ENCODE measurements around the gene SPIC. TPM values are rescaled to one million over a fixed set of nuclear protein-coding genes. Genes with fewer than 3 reads are reported as not detected.

The SPIC gene
- polyA plus RNA-seq, 1 donor (not counting 4 experiments of a cell fraction or from before 2014, with no cell fraction given), result not detected

- no peak for DNase-seq (ENCODE audit: low read depth, low spot score)
- Histone ChIP-seq H3K79me2 (ENCODE audit: control insufficient read depth, insufficient read depth, low read length) (no peaks in the 10 kb centered on the region), H3K9ac (ENCODE audit: control insufficient read depth, extremely low read depth, insufficient read depth, low read length) (no peak overlapping the region), H3K4me3 (ENCODE audit: control insufficient read depth in 2 of 3, extremely low read depth in 1 of 3, insufficient read depth in 2 of 3, low read depth in 1 of 3, low read length in 3 of 3) (no peak overlapping the region), H3K27me3 (ENCODE audit: control insufficient read depth, extremely low read depth, insufficient read depth, low read length) (no peaks in the 10 kb centered on the region), H3K4me2 (ENCODE audit: control insufficient read depth, extremely low read depth, insufficient read depth, low read depth, low read length) (no peak overlapping the region), H3K36me3 (ENCODE audit: control insufficient read depth in 2 of 2, extremely low read depth in 1 of 2, insufficient read depth in 2 of 2, low read length in 2 of 2) (no peaks in the 10 kb centered on the region), H3K4me1 (ENCODE audit: control insufficient read depth, extremely low read depth, insufficient read depth, low read length) (no peaks in the 10 kb centered on the region), H4K20me1 (ENCODE audit: control insufficient read depth, extremely low read depth, insufficient read depth, low read length) (no peaks in the 10 kb centered on the region), H3K27ac (ENCODE audit: control insufficient read depth, insufficient read depth, low read length) (no peak overlapping the region), H2AFZ (ENCODE audit: control insufficient read depth, low read length) (no peak overlapping the region), H3K9me3 (ENCODE audit: control insufficient read depth, low read depth, low read length) (no peaks in the 10 kb centered on the region), H3K9me1 (ENCODE audit: control insufficient read depth, extremely low read depth, insufficient read depth, low read length) (no peaks in the 10 kb centered on the region)
- dilution Hi-C loops (cut with MboI; ENCODE audit: extremely low pct_ligation_motif_present, low sequenced_read_pairs), result no loop called here
- FAIRE-seq, result no peak
- TF ChIP-seq EZH2 (IDR thresholded peaks at IDR 0.05; ENCODE audit: low read length) (no peak), CTCF (optimal IDR thresholded peaks at IDR 0.05 in 1 of 3, IDR thresholded peaks at IDR 0.05 in 1 of 3, conservative IDR thresholded peaks at IDR 0.05 in 1 of 3; ENCODE audit: extremely low read depth in 1 of 3, insufficient read depth in 2 of 3, low read length in 3 of 3) (no peak)
These were observed 15.3 kb upstream of the SPIC start for GRCh38 chr12:101459642-101460346.

GRCh38 chr12:101468948-101469347, 6.2 kb upstream of the SPIC start:
- H3K4me2 ChIP-seq (ENCODE audit: control insufficient read depth, extremely low read depth, insufficient read depth, low read depth, low read length), result no peak overlapping the region
- H4K20me1 ChIP-seq (ENCODE audit: control insufficient read depth, extremely low read depth, insufficient read depth, low read length), result no peaks in the 10 kb centered on the region
- no peak overlapping the region for H3K9ac ChIP-seq (ENCODE audit: control insufficient read depth, extremely low read depth, insufficient read depth, low read length)
- dilution Hi-C loops (cut with MboI; ENCODE audit: extremely low pct_ligation_motif_present, low sequenced_read_pairs), result no loop called here
- TF ChIP-seq CTCF (optimal IDR thresholded peaks at IDR 0.05 in 1 of 3, IDR thresholded peaks at IDR 0.05 in 1 of 3, conservative IDR thresholded peaks at IDR 0.05 in 1 of 3; ENCODE audit: extremely low read depth in 1 of 3, insufficient read depth in 2 of 3, low read length in 3 of 3) (no peak), EZH2 (IDR thresholded peaks at IDR 0.05; ENCODE audit: low read length) (no peak)
- no peaks in the 10 kb centered on the region for H3K36me3 ChIP-seq (ENCODE audit: control insufficient read depth in 2 of 2, extremely low read depth in 1 of 2, insufficient read depth in 2 of 2, low read length in 2 of 2)
- H3K4me3 ChIP-seq (ENCODE audit: control insufficient read depth in 2 of 3, extremely low read depth in 1 of 3, insufficient read depth in 2 of 3, low read depth in 1 of 3, low read length in 3 of 3), result no peak overlapping the region
- no peak overlapping the region for H2AFZ ChIP-seq (ENCODE audit: control insufficient read depth, low read length)
- DNase-seq (ENCODE audit: low read depth, low spot score), result no peak
- H3K9me1 ChIP-seq (ENCODE audit: control insufficient read depth, extremely low read depth, insufficient read depth, low read length), result no peaks in the 10 kb centered on the region
- no peak for FAIRE-seq
- H3K27me3 ChIP-seq (ENCODE audit: control insufficient read depth, extremely low read depth, insufficient read depth, low read length), result no peaks in the 10 kb centered on the region
- H3K9me3 ChIP-seq (ENCODE audit: control insufficient read depth, low read depth, low read length), result no peaks in the 10 kb centered on the region
- no peaks in the 10 kb centered on the region for H3K79me2 ChIP-seq (ENCODE audit: control insufficient read depth, insufficient read depth, low read length)
- no peaks in the 10 kb centered on the region for H3K4me1 ChIP-seq (ENCODE audit: control insufficient read depth, extremely low read depth, insufficient read depth, low read length)
- no peak overlapping the region for H3K27ac ChIP-seq (ENCODE audit: control insufficient read depth, insufficient read depth, low read length)
